Osteocyte (in vitro differentiated cells): ENCODE measurements around the gene SLC6A6. TPM values are rescaled to one million over a fixed set of nuclear protein-coding genes. Genes with fewer than 3 reads are reported as not detected.

ENCODE experiments used
- DNase-seq: peaks from one replicate; pipeline ENCODE4 v3.0.0; 2021; ENCODE audit warnings: mixed read lengths; ENCODE audit not compliant: unreplicated experiment; ENCODE audit errors: extremely low spot score
- H3K27ac Mint-ChIP-seq: one replicate; pipeline ENCODE4 v1.8.0; 2021; ENCODE audit warnings: mild to moderate bottlenecking, mixed read lengths; ENCODE audit not compliant: unreplicated experiment
- H3K27me3 Mint-ChIP-seq: one replicate; pipeline ENCODE4 v1.8.0; 2021; ENCODE audit warnings: mixed read lengths; ENCODE audit not compliant: unreplicated experiment
- H3K36me3 Mint-ChIP-seq: one replicate; pipeline ENCODE4 v1.8.0; 2021; ENCODE audit warnings: mixed read lengths; ENCODE audit not compliant: unreplicated experiment
- H3K4me1 Mint-ChIP-seq: one replicate; pipeline ENCODE4 v1.8.0; 2021; ENCODE audit warnings: mixed read lengths; ENCODE audit not compliant: unreplicated experiment
- H3K4me3 Mint-ChIP-seq: one replicate; pipeline ENCODE4 v1.8.0; 2021; ENCODE audit warnings: mild to moderate bottlenecking, moderate library complexity, mixed read lengths; ENCODE audit not compliant: unreplicated experiment
- H3K9me3 Mint-ChIP-seq: one replicate; pipeline ENCODE4 v1.8.0; 2021; ENCODE audit warnings: mixed read lengths; ENCODE audit not compliant: unreplicated experiment
- total RNA-seq: library from RNA; stranded (reverse); gene quantifications from 2 replicates; pipeline ENCODE4 v1.2.1, GENCODE V29; 2021
- TF ChIP-seq, protein P1 (sequence below): fragments of 200-600 bp; sonication (generic); IDR thresholded peaks from 2 replicates; pipeline ENCODE4 v1.5.0; 2021; ENCODE audit warnings: antibody characterized with exemption, mild to moderate bottlenecking, moderate library complexity

The SLC6A6 gene
- total RNA-seq, 1 donor from 2014 or later = 41.9 TPM

GRCh38 chr3:14441920-14442300, 39.5 kb downstream of the SLC6A6 start:
- H3K27ac Mint-ChIP-seq = no peak overlapping the region
- H3K36me3 Mint-ChIP-seq = peaks cover 15% of the 10 kb centered on the region
- no peaks in the 10 kb centered on the region for H3K27me3 Mint-ChIP-seq
- TF ChIP-seq, protein P1, sequence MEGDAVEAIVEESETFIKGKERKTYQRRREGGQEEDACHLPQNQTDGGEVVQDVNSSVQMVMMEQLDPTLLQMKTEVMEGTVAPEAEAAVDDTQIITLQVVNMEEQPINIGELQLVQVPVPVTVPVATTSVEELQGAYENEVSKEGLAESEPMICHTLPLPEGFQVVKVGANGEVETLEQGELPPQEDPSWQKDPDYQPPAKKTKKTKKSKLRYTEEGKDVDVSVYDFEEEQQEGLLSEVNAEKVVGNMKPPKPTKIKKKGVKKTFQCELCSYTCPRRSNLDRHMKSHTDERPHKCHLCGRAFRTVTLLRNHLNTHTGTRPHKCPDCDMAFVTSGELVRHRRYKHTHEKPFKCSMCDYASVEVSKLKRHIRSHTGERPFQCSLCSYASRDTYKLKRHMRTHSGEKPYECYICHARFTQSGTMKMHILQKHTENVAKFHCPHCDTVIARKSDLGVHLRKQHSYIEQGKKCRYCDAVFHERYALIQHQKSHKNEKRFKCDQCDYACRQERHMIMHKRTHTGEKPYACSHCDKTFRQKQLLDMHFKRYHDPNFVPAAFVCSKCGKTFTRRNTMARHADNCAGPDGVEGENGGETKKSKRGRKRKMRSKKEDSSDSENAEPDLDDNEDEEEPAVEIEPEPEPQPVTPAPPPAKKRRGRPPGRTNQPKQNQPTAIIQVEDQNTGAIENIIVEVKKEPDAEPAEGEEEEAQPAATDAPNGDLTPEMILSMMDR = no peak
- peaks cover 28% of the 10 kb centered on the region for H3K4me1 Mint-ChIP-seq
- DNase-seq = no peak
- H3K9me3 Mint-ChIP-seq = no peaks in the 10 kb centered on the region
- no peak overlapping the region for H3K4me3 Mint-ChIP-seq

- Mint-ChIP-seq H3K36me3 (peaks cover 37% of the 10 kb centered on the region), H3K27ac (no peak overlapping the region), H3K4me1 (peaks cover 19% of the 10 kb centered on the region), H3K9me3 (no peaks in the 10 kb centered on the region), H3K27me3 (no peaks in the 10 kb centered on the region), H3K4me3 (no peak overlapping the region)
- DNase-seq = no peak
- TF ChIP-seq, protein P1 = no peak
These were observed 42.0 kb downstream of the SLC6A6 start for GRCh38 chr3:14444380-14444779.

- Mint-ChIP-seq H3K27me3 (no peaks in the 10 kb centered on the region), H3K27ac (no peak overlapping the region), H3K4me1 (peaks cover 6% of the 10 kb centered on the region), H3K4me3 (no peak overlapping the region), H3K36me3 (peaks cover 40% of the 10 kb centered on the region), H3K9me3 (no peaks in the 10 kb centered on the region)
- no peak for DNase-seq
- TF ChIP-seq, protein P1 = no peak
These were observed 43.4 kb downstream of the SLC6A6 start for GRCh38 chr3:14445773-14446172.

DNA sequence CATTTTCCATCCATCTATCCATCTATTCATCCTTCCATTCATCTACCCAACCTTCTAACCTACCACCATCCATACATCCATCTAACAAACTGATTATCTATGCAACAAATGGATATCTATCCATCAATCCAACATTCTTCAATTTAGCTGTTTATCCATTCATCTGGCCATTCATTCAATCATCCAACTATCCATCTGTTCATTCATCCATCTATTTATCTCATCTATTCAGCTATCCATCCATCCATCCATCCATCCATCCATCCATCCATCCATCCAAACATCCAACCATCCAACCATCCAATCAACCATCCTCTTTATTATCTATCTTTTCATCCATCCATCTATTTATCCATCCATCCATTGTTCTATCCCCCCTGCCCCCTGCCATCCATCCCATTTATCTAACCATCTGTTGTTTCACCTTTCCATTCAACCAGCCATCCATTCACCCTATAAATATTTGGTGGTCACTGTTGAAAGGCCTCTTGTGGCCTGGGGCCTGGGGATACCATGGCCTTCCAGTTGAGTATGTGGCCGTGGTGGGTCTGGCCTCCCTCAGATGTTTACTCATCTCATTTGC, 44.7 kb downstream of the SLC6A6 start:
- Mint-ChIP-seq H3K27ac (no peak overlapping the region), H3K4me3 (no peak overlapping the region), H3K27me3 (no peaks in the 10 kb centered on the region), H3K9me3 (no peaks in the 10 kb centered on the region), H3K4me1 (peaks cover 12% of the 10 kb centered on the region), H3K36me3 (peaks cover 46% of the 10 kb centered on the region)
- DNase-seq = no peak
- TF ChIP-seq, protein P1 = no peak

DNA sequence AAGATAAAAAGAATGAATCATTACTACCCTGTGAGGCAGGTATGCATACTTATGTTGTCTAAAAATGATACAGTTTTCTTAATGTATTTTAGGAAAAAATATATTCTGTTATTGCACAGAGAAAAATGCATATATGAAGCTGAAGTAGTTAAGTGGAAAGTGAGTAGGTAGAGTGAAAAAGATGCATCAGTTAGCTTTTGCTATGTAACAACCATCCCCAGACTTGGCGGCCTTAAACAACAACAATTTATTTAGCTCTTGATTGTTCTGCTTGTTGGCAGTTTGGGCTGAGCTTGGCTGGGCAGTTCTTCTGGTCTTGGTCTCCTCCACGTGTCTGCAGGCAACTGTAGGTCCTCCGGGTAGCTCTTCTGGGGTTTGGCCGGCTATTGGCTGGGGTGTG, 45.7 kb downstream of the SLC6A6 start:
- TF ChIP-seq, protein P1 = no peak
- Mint-ChIP-seq H3K4me1 (peaks cover 22% of the 10 kb centered on the region), H3K9me3 (no peaks in the 10 kb centered on the region), H3K27ac (no peak overlapping the region), H3K36me3 (peaks cover 46% of the 10 kb centered on the region), H3K4me3 (no peak overlapping the region), H3K27me3 (no peaks in the 10 kb centered on the region)
- DNase-seq = no peak
